Mesenchymal stem cell (in vitro differentiated cells and primary cell): ENCODE data around the gene ZNF521.
A peak's percentile ranks its signal among the peaks of the same experiment; 100 is the strongest.

ENCODE experiments used
- DNase-seq: peaks from one replicate; pipeline ENCODE4 v3.0.0-alpha.2; 2013
- H2AFZ ChIP-seq: one replicate; pipeline ENCODE4 v1.6.1; 2013; ENCODE audit warnings: low read depth, mild to moderate bottlenecking, control low read depth, inconsistent platforms, low read length, moderate library complexity
- H2AK5ac ChIP-seq: 2 replicates; pipeline ENCODE4 v1.6.1; 2013; ENCODE audit warnings: low read length, moderate library complexity, mild to moderate bottlenecking, inconsistent platforms; ENCODE audit not compliant: severe bottlenecking
- H2BK120ac ChIP-seq: one replicate; pipeline ENCODE4 v1.6.1; 2013; ENCODE audit warnings: low read depth, mild to moderate bottlenecking, inconsistent platforms, low read length, moderate library complexity
- H2BK12ac ChIP-seq, 2 experiments: one replicate each; pipeline ENCODE4 v1.6.1; 2013; ENCODE audit warnings: inconsistent platforms in 2 of 2, low read length in 2 of 2, mild to moderate bottlenecking in 2 of 2, moderate library complexity in 2 of 2, control low read depth in 1 of 2
- H2BK15ac ChIP-seq: one replicate; pipeline ENCODE4 v1.6.1; 2013; ENCODE audit warnings: mild to moderate bottlenecking, low read depth, inconsistent platforms; ENCODE audit not compliant: poor library complexity, severe bottlenecking
- H2BK5ac ChIP-seq: 2 replicates; pipeline ENCODE4 v1.6.1; 2013; ENCODE audit warnings: low read depth, mild to moderate bottlenecking, low read length, control low read depth, inconsistent platforms; ENCODE audit not compliant: poor library complexity, severe bottlenecking
- H3K14ac ChIP-seq, 2 experiments: one replicate each; pipeline ENCODE4 v1.6.1; 2013; ENCODE audit warnings: inconsistent platforms in 2 of 2, low read length in 2 of 2, control low read depth in 1 of 2, mild to moderate bottlenecking in 1 of 2, moderate library complexity in 1 of 2
- H3K18ac ChIP-seq, 2 experiments: one replicate each; pipeline ENCODE4 v1.6.1; 2013; ENCODE audit warnings: inconsistent platforms in 2 of 2, low read length in 2 of 2, control low read depth in 1 of 2, low read depth in 1 of 2, mild to moderate bottlenecking in 1 of 2
- H3K23ac ChIP-seq, 2 experiments: one replicate each; pipeline ENCODE4 v1.6.1; 2013; ENCODE audit warnings: inconsistent platforms in 2 of 2, low read length in 2 of 2, mild to moderate bottlenecking in 2 of 2, moderate library complexity in 2 of 2, control low read depth in 1 of 2
- H3K27ac ChIP-seq: 2 replicates; pipeline ENCODE4 v1.5.1; 2013; ENCODE audit warnings: mild to moderate bottlenecking, moderate library complexity, low read length, control low read depth, inconsistent platforms; ENCODE audit not compliant: poor library complexity, severe bottlenecking
- H3K27me3 ChIP-seq, 2 experiments: 2 replicates each; pipeline versions ENCODE4 v1.6.1 to v1.7.0; 2013; ENCODE audit warnings: low read length in 2 of 2, mild to moderate bottlenecking in 2 of 2, moderate library complexity in 2 of 2, control low read depth in 1 of 2, inconsistent platforms in 1 of 2; ENCODE audit not compliant: control insufficient read depth in 1 of 2, insufficient read depth in 1 of 2
- H3K36me3 ChIP-seq, 2 experiments: 2 replicates each; pipeline versions ENCODE4 v1.6.1 to v1.7.0; 2013; ENCODE audit warnings: low read length in 2 of 2, control low read depth in 1 of 2, inconsistent platforms in 1 of 2, low read depth in 1 of 2, mild to moderate bottlenecking in 1 of 2; ENCODE audit not compliant: insufficient read depth in 2 of 2, control insufficient read depth in 1 of 2
- H3K4ac ChIP-seq, 2 experiments: one replicate each; pipeline ENCODE4 v1.6.1; 2013; ENCODE audit warnings: inconsistent platforms in 2 of 2, low read length in 2 of 2, mild to moderate bottlenecking in 2 of 2, moderate library complexity in 2 of 2, control low read depth in 1 of 2, low read depth in 1 of 2
- H3K4me1 ChIP-seq: 2 replicates; pipeline ENCODE4 v1.6.1; 2013; ENCODE audit warnings: low read depth, low read length, control low read depth; ENCODE audit not compliant: control insufficient read depth, insufficient read depth
- H3K4me2 ChIP-seq: 2 replicates; pipeline ENCODE4 v1.6.1; 2013; ENCODE audit warnings: low read length, mild to moderate bottlenecking, inconsistent platforms; ENCODE audit not compliant: poor library complexity, severe bottlenecking
- H3K4me3 ChIP-seq, 2 experiments: 2 replicates each; pipeline versions ENCODE4 v1.5.1 to v1.7.0; 2013; ENCODE audit warnings: low read length in 2 of 2, mild to moderate bottlenecking in 2 of 2, control low read depth in 1 of 2, low read depth in 1 of 2; ENCODE audit not compliant: insufficient read depth in 1 of 2
- H3K79me1 ChIP-seq: replicated peaks from 2 replicates; pipeline ENCODE4 v1.6.1; 2013; ENCODE audit warnings: mild to moderate bottlenecking, control low read depth, low read length, inconsistent platforms; ENCODE audit not compliant: poor library complexity, severe bottlenecking
- H3K9ac ChIP-seq: 2 replicates; pipeline ENCODE4 v1.7.0; 2013; ENCODE audit warnings: mild to moderate bottlenecking, low read length, moderate library complexity
- H3K9me3 ChIP-seq: 2 replicates; pipeline ENCODE4 v1.7.0; 2013; ENCODE audit warnings: mild to moderate bottlenecking, low read length; ENCODE audit not compliant: control insufficient read depth
- H4K8ac ChIP-seq: one replicate; pipeline ENCODE4 v1.6.1; 2013; ENCODE audit warnings: inconsistent platforms, mild to moderate bottlenecking, low read length, moderate library complexity
- H4K91ac ChIP-seq: one replicate; pipeline ENCODE4 v1.6.1; 2013; ENCODE audit warnings: mild to moderate bottlenecking, low read length, inconsistent platforms
- WGBS: methylation state at CpG from one replicate; pipeline ENCODE4 v1.1.7; 2013; ENCODE audit warnings: mixed read lengths; 5-methylcytosine and 5-hydroxymethylcytosine counted together

Gene ZNF521

GRCh38 chr18:25174324-25174723 lies 177.6 kb downstream of the ZNF521 start:
- H2AK5ac ChIP-seq, result no peak overlapping the region
- H3K4me2 ChIP-seq, result no peak overlapping the region
- H2AFZ ChIP-seq, result no peak overlapping the region
- H2BK12ac ChIP-seq, result no peak overlapping the region
- DNase-seq, result no peak
- no peak overlapping the region for H3K14ac ChIP-seq
- no peak overlapping the region for H3K4me3 ChIP-seq
- no peak overlapping the region for H3K4ac ChIP-seq
- H3K23ac ChIP-seq, result no peak overlapping the region
- no peak overlapping the region for H4K8ac ChIP-seq
- no peak overlapping the region for H2BK15ac ChIP-seq
- H3K27ac ChIP-seq, result no peak overlapping the region
- H3K9me3 ChIP-seq, result no peaks in the 10 kb centered on the region
- no peak overlapping the region for H3K18ac ChIP-seq
- 94% methylated on average over 5 of the region's 7 CpGs for WGBS
- H3K36me3 ChIP-seq, result peaks cover 0 to 4% of the 10 kb centered on the region in 2 experiments
- H3K9ac ChIP-seq, result no peak overlapping the region
- H4K91ac ChIP-seq, result no peak overlapping the region
- H3K27me3 ChIP-seq, result no peaks in the 10 kb centered on the region
- no peak overlapping the region for H2BK120ac ChIP-seq
- no peaks in the 10 kb centered on the region for H3K4me1 ChIP-seq
- H2BK5ac ChIP-seq, result no peak overlapping the region
- H3K79me1 ChIP-seq, result peaks cover 7% of the 10 kb centered on the region

GRCh38 chr18:25171334-25171733 lies 180.6 kb downstream of the ZNF521 start:
- Histone ChIP-seq H2BK15ac (no peak overlapping the region), H4K91ac (no peak overlapping the region)
- DNase-seq, result no peak

GRCh38 chr18:25170402-25170801 lies 181.6 kb downstream of the ZNF521 start:
- no peak overlapping the region for H2BK15ac ChIP-seq
- 100% methylated on average over 3 of the region's 4 CpGs for WGBS
- peaks cover 2 to 12% of the 10 kb centered on the region in 2 experiments for H3K36me3 ChIP-seq
- H2BK120ac ChIP-seq, result no peak overlapping the region
- no peak overlapping the region for H2BK12ac ChIP-seq
- no peak overlapping the region for H3K4me3 ChIP-seq
- DNase-seq, result no peak
- no peak overlapping the region for H3K9ac ChIP-seq
- no peaks in the 10 kb centered on the region for H3K4me1 ChIP-seq
- H3K9me3 ChIP-seq, result no peaks in the 10 kb centered on the region
- H3K14ac ChIP-seq, result no peak overlapping the region
- H2AFZ ChIP-seq, result no peak overlapping the region
- H3K79me1 ChIP-seq, result peaks cover 3% of the 10 kb centered on the region
- H3K27ac ChIP-seq, result no peak overlapping the region
- no peak overlapping the region for H3K4me2 ChIP-seq
- H3K27me3 ChIP-seq, result no peaks in the 10 kb centered on the region
- no peak overlapping the region for H4K91ac ChIP-seq
- no peak overlapping the region for H3K4ac ChIP-seq
- no peak overlapping the region for H3K23ac ChIP-seq
- H3K18ac ChIP-seq, result no peak overlapping the region
- H2BK5ac ChIP-seq, result no peak overlapping the region
- no peak overlapping the region for H2AK5ac ChIP-seq
- no peak overlapping the region for H4K8ac ChIP-seq

More at GRCh38 chr18:25171334-25171733, 180.6 kb downstream of the ZNF521 start:
- H2BK12ac ChIP-seq, result no peak overlapping the region
- H3K9ac ChIP-seq, result no peak overlapping the region
- H2AFZ ChIP-seq, result no peak overlapping the region
- H3K14ac ChIP-seq, result no peak overlapping the region
- H2BK5ac ChIP-seq, result no peak overlapping the region
- no peak overlapping the region for H3K4me3 ChIP-seq
- no peaks in the 10 kb centered on the region for H3K27me3 ChIP-seq
- H3K4me2 ChIP-seq, result no peak overlapping the region
- WGBS, result no CpG with 5 or more reads among the region's 3 CpGs
- no peak overlapping the region for H2BK120ac ChIP-seq
- no peak overlapping the region for H3K4ac ChIP-seq
- no peak overlapping the region for H4K8ac ChIP-seq
- no peaks in the 10 kb centered on the region for H3K9me3 ChIP-seq
- H2AK5ac ChIP-seq, result no peak overlapping the region
- peaks cover 3% of the 10 kb centered on the region for H3K79me1 ChIP-seq
- no peak overlapping the region for H3K18ac ChIP-seq
- H3K36me3 ChIP-seq, result peaks cover 2 to 12% of the 10 kb centered on the region in 2 experiments
- H3K4me1 ChIP-seq, result no peaks in the 10 kb centered on the region
- H3K23ac ChIP-seq, result no peak overlapping the region
- H3K27ac ChIP-seq, result no peak overlapping the region

GRCh38 chr18:25169701-25170100 lies 182.3 kb downstream of the ZNF521 start:
- no CpG with 5 or more reads among the region's 1 CpG for WGBS

More at GRCh38 chr18:25169701-25170100, 182.3 kb downstream of the ZNF521 start:
- Histone ChIP-seq H4K91ac (no peak overlapping the region), H3K23ac (no peak overlapping the region), H3K27ac (no peak overlapping the region), H4K8ac (no peak overlapping the region), H3K4me2 (no peak overlapping the region), H3K4ac (no peak overlapping the region), H3K9me3 (no peaks in the 10 kb centered on the region), H2BK120ac (no peak overlapping the region), H2BK5ac (no peak overlapping the region), H3K36me3 (peaks cover 2 to 8% of the 10 kb centered on the region in 2 experiments), H2AK5ac (no peak overlapping the region), H3K18ac (no peak overlapping the region), H2BK12ac (no peak overlapping the region), H2AFZ (no peak overlapping the region), H3K4me3 (no peak overlapping the region), H3K9ac (no peak overlapping the region), H3K79me1 (peaks cover 3% of the 10 kb centered on the region), H2BK15ac (no peak overlapping the region), H3K27me3 (no peaks in the 10 kb centered on the region), H3K4me1 (no peaks in the 10 kb centered on the region), H3K14ac (no peak overlapping the region)
- peak; percentile 15 for DNase-seq
